Adrenal gland (tissue), 5 donors: Measurements from ENCODE around the gene TCP10L.

Experiments
- POLR2A ChIP-seq, 2 donors: fragments of 450-650 bp; IDR thresholded peaks; one replicate each; pipeline ENCODE4 v1.6.1; 2017; ENCODE audit warnings: antibody characterized with exemption in 2 of 2, mild to moderate bottlenecking in 2 of 2, moderate library complexity in 1 of 2
- TF ChIP-seq, protein P1 (sequence below), 6 experiments: fragments of 450-650 bp in 4 of 6; fragments of 200-600 bp in 2 of 6; sonication (generic) in 1 of 6; IDR thresholded peaks; 1 replicate in 5 of 6; 2 replicates in 1 of 6; pipeline versions ENCODE4 v1.5.1 to v1.8.0; 2016 to 2021; ENCODE audit warnings: antibody characterized with exemption in 6 of 6, mild to moderate bottlenecking in 2 of 6, moderate library complexity in 1 of 6
- donor health status: DM: no; HTN: no; CAD: no.

- TF ChIP-seq, protein P1, sequence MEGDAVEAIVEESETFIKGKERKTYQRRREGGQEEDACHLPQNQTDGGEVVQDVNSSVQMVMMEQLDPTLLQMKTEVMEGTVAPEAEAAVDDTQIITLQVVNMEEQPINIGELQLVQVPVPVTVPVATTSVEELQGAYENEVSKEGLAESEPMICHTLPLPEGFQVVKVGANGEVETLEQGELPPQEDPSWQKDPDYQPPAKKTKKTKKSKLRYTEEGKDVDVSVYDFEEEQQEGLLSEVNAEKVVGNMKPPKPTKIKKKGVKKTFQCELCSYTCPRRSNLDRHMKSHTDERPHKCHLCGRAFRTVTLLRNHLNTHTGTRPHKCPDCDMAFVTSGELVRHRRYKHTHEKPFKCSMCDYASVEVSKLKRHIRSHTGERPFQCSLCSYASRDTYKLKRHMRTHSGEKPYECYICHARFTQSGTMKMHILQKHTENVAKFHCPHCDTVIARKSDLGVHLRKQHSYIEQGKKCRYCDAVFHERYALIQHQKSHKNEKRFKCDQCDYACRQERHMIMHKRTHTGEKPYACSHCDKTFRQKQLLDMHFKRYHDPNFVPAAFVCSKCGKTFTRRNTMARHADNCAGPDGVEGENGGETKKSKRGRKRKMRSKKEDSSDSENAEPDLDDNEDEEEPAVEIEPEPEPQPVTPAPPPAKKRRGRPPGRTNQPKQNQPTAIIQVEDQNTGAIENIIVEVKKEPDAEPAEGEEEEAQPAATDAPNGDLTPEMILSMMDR (IDR thresholded peaks at IDR 0.05) = no peak
- no peak for TF ChIP-seq POLR2A (IDR thresholded peaks at IDR 0.05)
Observed at GRCh38 chr21:32585970-32586369, 647 bp upstream of the TCP10L start.
